Lower leg skin (tissue), 4 donors: Measurements from ENCODE around the gene DCAF7. TPM values are rescaled to one million over a fixed set of nuclear protein-coding genes. Genes with fewer than 3 reads are reported as not detected.

ENCODE experiments used
- DNase-seq, 2 donors: peaks; one replicate each; pipeline ENCODE4 v3.0.0-alpha.2; 2019; ENCODE audit warnings: low spot score in 2 of 2
- H3K4me3 ChIP-seq: fragments of 200-600 bp; sonication (generic); 2 replicates; pipeline ENCODE4 v1.5.1; 2017; ENCODE audit warnings: mild to moderate bottlenecking, low read depth; ENCODE audit not compliant: poor library complexity, severe bottlenecking
- POLR2A ChIP-seq, 2 donors: fragments of 450-650 bp; IDR thresholded peaks; one replicate each; pipeline ENCODE4 v1.6.1; 2016 to 2017; ENCODE audit warnings: antibody characterized with exemption in 2 of 2, mild to moderate bottlenecking in 1 of 2, moderate library complexity in 1 of 2
- WGBS, 2 donors: methylation state at CpG; one replicate each; pipeline ENCODE4 v1.1.5; 2018; 5-methylcytosine and 5-hydroxymethylcytosine counted together
- intact Hi-C: fragments of 100-400 bp; cut with DNase I; formaldehyde crosslinking; loops from one replicate; pipeline ENCODE4 v1.15.0; 2023; ENCODE audit warnings: low total_unique reads
- total RNA-seq, 4 donors: library from RNA; depleted of rRNA; stranded (reverse); fragments of >200 nt; gene quantifications; one replicate each; pipeline ENCODE4 v1.1.0, GENCODE V29; 2016
- TF ChIP-seq, protein P1 (sequence below), 3 donors: fragments of 450-650 bp; IDR thresholded peaks; one replicate each; pipeline ENCODE4 v1.5.1; 2016; ENCODE audit warnings: antibody characterized with exemption in 3 of 3, mild to moderate bottlenecking in 3 of 3, moderate library complexity in 2 of 3

DCAF7 gene
- total RNA-seq, 4 donors from 2014 or later, result 23.8 to 33.0 (median 25.4) TPM

GRCh38 chr17:63578769-63579111, 28.5 kb downstream of the DCAF7 start:
- TF ChIP-seq, protein P1, sequence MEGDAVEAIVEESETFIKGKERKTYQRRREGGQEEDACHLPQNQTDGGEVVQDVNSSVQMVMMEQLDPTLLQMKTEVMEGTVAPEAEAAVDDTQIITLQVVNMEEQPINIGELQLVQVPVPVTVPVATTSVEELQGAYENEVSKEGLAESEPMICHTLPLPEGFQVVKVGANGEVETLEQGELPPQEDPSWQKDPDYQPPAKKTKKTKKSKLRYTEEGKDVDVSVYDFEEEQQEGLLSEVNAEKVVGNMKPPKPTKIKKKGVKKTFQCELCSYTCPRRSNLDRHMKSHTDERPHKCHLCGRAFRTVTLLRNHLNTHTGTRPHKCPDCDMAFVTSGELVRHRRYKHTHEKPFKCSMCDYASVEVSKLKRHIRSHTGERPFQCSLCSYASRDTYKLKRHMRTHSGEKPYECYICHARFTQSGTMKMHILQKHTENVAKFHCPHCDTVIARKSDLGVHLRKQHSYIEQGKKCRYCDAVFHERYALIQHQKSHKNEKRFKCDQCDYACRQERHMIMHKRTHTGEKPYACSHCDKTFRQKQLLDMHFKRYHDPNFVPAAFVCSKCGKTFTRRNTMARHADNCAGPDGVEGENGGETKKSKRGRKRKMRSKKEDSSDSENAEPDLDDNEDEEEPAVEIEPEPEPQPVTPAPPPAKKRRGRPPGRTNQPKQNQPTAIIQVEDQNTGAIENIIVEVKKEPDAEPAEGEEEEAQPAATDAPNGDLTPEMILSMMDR (IDR thresholded peaks at IDR 0.05), result no peak
- TF ChIP-seq POLR2A (IDR thresholded peaks at IDR 0.05), result no peak
- peak in 1 of 2 donors; percentile 37 for DNase-seq
- H3K4me3 ChIP-seq, result no peak overlapping the region
- intact Hi-C loops, result no loop called here
- 76 to 84% methylated on average over 5 of the region's 5 CpGs for WGBS, 2 donors

GRCh38 chr17:63579633-63580032, 29.4 kb downstream of the DCAF7 start:
- H3K4me3 ChIP-seq, result no peak overlapping the region
- intact Hi-C loops, result no loop called here
- DNase-seq, result peak in 1 of 2 donors; percentile 40
- no peak for TF ChIP-seq POLR2A (IDR thresholded peaks at IDR 0.05)
- TF ChIP-seq, protein P1 (IDR thresholded peaks at IDR 0.05), result no peak
- WGBS, 2 donors, result 84 to 85% methylated on average over 11 of the region's 11 CpGs

DNA sequence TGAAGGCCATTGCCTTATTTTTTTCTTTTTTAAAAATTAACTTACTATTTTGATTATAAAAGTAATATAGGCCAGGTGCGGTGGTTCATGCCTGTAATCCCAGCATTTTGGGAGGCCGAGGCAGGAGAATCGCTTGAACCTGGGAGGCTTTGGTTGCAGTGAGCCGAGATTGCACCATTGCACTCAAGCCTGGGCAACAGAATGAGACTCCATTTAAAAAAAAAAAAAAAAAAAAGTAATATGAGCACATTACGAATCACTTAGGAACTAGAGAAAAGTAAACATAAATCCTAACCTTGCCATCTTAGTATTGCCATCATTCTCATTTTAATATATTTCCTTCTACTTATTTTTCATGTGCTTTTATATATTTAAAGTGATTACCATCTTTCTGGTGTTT, 37.5 kb downstream of the DCAF7 start:
- intact Hi-C loops, result no loop called here
- no peak for DNase-seq
- TF ChIP-seq, protein P1 (IDR thresholded peaks at IDR 0.05), result no peak
- TF ChIP-seq POLR2A (IDR thresholded peaks at IDR 0.05), result no peak
- 93 to 98% methylated on average over 5 of the region's 5 CpGs for WGBS, 2 donors
- H3K4me3 ChIP-seq, result no peak overlapping the region

DNA sequence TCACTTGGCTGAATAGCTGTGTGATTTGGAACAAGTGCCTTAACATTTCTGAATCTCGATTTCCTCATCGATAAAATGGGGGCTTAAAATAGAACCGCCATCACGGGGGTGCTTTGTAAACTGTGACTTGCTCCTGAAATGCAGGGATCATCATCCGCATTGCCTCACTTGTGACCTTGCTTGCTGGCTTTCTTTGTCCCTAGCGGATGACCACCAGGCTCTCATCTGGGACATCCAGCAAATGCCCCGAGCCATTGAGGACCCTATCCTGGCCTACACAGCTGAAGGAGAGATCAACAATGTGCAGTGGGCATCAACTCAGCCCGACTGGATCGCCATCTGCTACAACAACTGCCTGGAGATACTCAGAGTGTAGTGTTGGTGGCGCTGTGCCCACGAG, 38.5 kb downstream of the DCAF7 start:
- no peak for DNase-seq
- no peak overlapping the region for H3K4me3 ChIP-seq
- 81 to 91% methylated on average over 11 of the region's 11 CpGs for WGBS, 2 donors
- intact Hi-C loops, result no loop called here
- no peak for TF ChIP-seq POLR2A (IDR thresholded peaks at IDR 0.05)
- TF ChIP-seq, protein P1 (IDR thresholded peaks at IDR 0.05), result no peak

- no peak for TF ChIP-seq POLR2A (IDR thresholded peaks at IDR 0.05)
- TF ChIP-seq, protein P1 (IDR thresholded peaks at IDR 0.05), result no peak
- DNase-seq, result no peak
- no peak overlapping the region for H3K4me3 ChIP-seq
- intact Hi-C loops, result no loop called here
- WGBS, 2 donors, result 94 to 100% methylated on average over 1 of the region's 1 CpG
Measured at GRCh38 chr17:63589646-63590045, 39.4 kb downstream of the DCAF7 start.

DNA sequence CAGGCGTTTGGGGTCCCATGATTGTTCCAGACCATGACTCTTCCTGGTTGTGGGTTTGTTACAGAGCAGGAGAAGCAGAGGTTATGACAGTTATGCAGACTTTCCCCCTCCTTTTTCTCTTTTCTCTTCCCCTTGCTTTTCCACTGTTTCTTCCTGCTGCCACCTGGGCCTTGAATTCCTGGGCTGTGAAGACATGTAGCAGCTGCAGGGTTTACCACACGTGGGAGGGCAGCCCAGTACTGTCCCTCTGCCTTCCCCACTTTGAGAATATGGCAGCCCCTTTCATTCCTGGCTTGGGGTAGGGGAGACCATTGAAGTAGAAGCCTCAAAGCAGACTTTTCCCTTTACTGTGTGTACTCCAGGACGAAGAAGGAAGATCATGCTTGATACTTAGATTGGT, 42.5 kb downstream of the DCAF7 start:
- 74 to 83% methylated on average over 3 of the region's 3 CpGs for WGBS, 2 donors
- no peak for DNase-seq
- intact Hi-C loops, result no loop called here
- H3K4me3 ChIP-seq, result no peak overlapping the region
- TF ChIP-seq, protein P1 (IDR thresholded peaks at IDR 0.05), result no peak
- TF ChIP-seq POLR2A (IDR thresholded peaks at IDR 0.05), result no peak
